Mesenteric fat pad (tissue), 1 donor: ENCODE measurements around the gene BTAF1. TPM values are rescaled to one million over a fixed set of nuclear protein-coding genes. Genes with fewer than 3 reads are reported as not detected.
"Not testable (repeated sequence)": the region's sequence is repeated elsewhere in the genome, so short reads cannot be mapped to it uniquely, and the experiment has no call there.

ENCODE experiments used
- DNase-seq: peaks from one replicate; pipeline ENCODE4 v3.0.0-alpha.2; 2020; ENCODE audit warnings: low spot score
- total RNA-seq: library from RNA; stranded (reverse); fragmentation: NEBNext Ultra II Directional; extraction: Animal tissue kit (Norgen Biotek cat#: 25700); gene quantifications from one replicate; pipeline ENCODE4 v1.2.1, GENCODE V29; 2021
- donor health status: DM: yes; HTN: yes; CAD: no.

BTAF1 gene
- total RNA-seq, 1 donor from 2014 or later, result 30.9 TPM

DNA sequence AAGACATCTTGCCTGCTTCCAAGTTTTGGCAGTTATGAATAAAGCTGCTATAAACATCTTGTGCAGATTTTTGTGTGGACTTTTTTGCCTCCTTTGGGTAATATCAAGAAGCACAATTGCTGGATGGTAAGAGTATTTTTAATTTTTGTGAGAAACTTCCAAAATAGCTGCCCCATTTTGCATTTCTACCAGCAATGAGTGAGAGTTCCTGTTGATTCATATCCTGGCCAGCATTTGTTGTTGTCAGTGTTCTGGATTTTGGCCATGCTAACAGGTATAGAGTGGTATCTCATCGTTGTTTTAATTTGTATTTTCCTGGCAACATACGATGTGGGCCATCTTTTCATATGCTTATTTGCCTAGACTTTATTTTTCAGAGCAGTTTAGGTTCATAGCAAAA lies 53.9 kb downstream of the BTAF1 start:
- no peak for DNase-seq

DNA sequence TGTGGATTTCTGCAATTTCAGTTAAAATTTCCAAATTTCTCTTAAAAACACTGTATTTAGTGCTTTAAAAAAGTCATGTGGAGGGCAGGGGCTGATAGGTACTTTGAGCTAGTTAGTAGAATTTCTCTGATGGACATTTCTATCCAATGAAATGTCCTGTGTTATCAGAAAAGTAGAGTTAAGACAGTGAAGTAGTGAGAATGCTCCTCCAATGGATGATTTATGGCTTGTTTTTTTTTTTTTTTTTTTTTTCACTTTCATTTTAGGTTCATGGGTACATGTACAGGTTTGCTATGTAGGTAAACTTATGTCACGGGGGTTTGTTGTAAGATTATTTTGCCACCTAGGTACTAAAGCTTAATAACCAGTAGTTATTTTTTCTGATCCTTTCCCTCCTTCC lies 55.0 kb downstream of the BTAF1 start:
- no peak for DNase-seq

DNA sequence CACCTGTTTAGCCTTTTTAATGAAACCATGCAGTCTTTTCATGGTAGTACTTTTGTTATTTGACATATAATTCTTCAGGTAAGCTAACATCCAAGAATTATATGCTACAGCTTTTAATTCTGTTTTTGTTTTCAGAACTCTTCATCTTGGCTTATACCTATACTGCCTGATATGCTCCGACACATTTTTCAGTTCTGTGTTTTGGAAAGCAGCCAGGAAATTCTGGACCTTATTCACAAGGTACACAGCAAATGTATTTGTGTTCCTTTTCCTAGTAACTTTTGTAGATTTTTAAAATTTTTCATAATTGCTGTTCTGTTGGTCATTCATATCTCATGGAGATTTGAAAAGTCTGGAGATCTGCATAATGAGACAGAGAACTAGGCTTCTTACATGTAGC lies 56.7 kb downstream of the BTAF1 start:
- no peak for DNase-seq

DNA sequence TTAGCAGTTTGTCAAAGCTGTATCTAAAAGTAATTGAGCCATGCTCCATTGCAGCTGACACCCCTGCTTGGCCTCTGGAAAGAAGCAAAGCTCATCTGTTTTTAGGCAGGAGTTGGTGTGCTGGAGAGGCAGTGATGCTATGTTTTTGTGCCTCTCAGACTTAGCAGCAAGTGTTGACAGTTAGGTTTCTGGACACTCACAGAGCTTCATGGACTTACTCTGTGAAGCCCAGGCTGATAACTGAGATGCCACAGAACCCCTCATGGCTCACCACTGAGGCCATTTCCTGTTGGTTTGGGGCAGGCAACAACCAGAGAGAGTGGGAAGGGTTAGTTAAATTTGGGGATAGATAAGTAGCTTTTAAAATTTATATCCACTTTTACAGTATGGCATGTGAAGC lies 59.8 kb downstream of the BTAF1 start:
- no peak for DNase-seq

DNA sequence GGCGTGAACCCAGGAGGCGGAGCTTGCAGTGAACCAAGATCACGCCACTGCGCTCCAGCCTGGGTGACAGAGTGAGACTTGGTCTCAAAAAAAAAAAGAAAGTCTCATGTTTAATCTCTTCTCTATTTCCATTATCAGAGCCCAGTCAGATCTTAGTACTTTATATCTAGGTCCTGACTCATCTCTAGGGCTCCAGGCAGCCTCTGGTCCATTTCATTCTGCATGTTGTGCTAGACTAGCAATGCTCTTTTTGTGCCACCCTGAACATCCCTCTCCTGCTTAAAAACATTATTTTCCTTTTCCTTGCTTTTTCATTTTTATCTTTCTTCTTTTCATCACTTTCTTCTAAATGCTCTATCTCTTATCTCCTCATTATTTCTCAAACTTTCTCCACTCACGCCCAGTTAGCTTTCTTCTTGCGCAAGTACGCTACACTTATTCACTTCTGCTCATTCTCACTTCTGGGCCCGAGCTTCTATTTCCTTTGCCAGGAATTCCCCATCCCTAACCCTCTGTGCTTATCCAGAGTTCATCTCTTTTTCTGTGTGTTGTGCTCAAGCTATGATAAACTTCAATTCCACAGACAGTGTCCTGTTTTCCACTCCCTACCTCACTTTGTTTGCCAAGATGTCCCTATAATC lies 63.9 kb downstream of the BTAF1 start:
- no peak for DNase-seq

DNA sequence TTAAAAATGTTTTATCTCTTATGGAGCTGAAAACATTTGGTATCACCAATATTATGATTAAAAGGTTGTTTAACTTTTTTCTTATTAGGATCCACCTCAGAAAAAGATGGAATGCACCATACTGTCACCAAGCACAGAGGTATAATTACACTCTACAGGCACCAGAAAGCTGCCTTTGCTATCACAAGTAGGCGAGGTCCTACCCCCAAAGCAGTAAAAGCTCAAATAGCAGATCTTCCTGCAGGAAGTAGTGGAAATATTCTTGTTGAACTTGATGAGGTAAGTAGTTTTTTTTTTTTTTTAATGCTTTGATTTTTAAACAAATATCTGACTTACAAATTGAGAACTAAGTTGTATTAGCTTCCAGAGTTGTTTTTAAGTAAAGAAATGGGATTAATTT lies 68.5 kb downstream of the BTAF1 start:
- no peak for DNase-seq

DNA sequence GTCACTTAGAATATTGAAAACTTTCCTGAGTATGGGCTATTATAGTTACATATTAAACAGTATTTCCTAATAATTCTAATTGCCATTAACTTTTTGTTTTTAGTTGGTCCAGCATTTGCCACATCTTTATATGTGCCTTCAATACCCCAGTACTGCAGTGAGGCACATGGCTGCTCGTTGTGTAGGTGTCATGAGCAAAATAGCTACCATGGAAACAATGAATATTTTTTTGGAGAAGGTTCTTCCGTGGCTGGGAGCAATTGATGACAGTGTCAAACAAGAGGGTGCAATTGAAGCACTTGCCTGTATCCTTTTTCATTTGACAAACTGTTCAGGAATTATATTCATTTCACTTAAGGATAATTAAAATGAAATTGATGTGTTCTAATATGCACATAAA lies 72.7 kb downstream of the BTAF1 start:
- no peak for DNase-seq

DNA sequence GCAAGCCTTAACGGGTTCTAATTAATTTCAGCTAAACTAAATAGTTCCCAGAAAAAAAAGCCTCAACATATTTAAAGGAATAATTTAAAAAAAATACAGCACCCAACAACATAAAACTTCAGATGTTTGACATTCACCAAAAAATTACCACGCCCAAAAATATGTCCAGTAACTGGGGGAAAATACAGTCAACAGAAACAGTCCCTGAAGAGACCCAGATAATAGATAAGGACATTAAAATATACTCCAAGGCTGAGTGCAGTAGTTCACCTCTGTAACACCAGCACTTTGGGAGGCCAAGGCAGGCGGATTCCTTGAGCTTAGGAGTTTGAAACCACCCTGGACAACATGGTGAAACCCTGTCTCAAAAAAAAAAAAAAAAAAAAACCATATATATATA lies 78.0 kb downstream of the BTAF1 start:
- no peak for DNase-seq

DNA sequence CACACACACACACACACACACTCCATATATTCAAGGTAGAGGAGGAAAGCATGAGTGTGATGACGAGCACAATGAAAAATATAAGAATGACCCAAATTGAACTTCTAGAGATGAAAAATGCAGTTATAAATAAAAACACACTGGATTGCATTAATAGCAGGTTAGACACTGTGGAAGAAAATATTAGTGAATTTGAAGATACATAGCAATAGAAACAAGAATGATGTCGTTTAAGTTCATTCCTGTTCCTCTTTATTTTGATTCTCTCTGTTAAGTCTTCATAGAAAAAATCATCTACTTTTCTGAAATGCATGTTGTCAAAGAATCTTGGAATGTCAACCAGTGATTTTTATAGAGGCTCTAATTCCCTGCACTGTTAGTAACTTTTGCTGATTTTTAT lies 78.4 kb downstream of the BTAF1 start:
- DNase-seq, result no peak

DNA sequence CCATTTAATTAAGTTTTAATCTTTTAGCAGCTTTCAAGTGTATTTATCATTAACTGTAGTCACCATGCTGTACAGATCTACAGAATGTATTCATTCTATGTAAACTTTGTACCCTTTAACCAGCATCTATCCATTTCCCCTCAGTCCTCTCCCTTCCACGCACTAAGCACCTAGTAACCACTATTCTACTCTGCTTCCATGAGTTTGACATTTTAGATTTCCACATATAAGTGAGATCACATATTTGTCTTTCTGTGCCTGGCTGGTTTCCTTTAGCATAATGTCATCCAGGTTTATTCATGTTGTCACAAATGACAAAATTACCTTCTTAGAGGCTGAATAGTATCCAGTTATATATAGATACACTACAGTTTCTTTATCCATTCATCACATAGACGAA lies 79.7 kb downstream of the BTAF1 start:
- no peak for DNase-seq

DNA sequence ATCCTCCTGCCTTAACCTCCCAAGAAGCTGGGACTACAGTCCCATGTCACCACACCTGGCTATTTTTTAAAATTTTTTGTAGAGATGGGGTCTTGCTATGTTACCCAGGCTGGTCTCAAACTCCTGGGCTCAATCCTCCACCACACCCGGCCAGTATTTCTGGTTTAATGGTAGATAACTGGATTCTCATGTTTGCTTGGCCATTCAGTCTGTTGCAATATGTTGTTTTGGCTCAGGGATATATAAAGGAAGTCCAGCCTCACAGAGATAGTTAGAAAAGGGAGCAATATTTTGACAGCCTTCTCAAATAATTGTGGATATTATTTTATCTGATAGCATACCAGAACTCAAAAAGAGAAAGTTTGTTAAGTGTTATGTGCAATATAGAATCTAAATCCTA lies 82.4 kb downstream of the BTAF1 start:
- DNase-seq, result no peak

DNA sequence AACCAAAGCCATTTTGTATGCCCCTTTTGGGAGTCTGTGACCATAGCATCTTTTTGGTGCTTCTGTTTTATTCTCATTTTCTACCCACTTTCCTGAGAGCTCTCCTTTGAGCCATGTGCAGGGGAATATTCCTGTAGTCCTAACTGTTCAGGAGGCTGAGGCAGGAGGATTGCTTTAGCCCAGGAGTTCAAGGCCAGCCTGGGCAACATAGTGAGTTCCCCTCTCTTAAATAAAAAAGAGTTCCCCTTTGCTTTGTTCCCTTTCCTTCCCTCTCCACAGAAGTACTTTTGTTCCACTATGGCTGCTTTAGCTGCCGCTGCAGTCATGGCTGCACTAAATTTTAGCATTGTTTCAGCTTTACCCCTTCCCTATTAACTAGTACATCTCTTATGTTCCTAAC lies 85.9 kb downstream of the BTAF1 start:
- no peak for DNase-seq

DNA sequence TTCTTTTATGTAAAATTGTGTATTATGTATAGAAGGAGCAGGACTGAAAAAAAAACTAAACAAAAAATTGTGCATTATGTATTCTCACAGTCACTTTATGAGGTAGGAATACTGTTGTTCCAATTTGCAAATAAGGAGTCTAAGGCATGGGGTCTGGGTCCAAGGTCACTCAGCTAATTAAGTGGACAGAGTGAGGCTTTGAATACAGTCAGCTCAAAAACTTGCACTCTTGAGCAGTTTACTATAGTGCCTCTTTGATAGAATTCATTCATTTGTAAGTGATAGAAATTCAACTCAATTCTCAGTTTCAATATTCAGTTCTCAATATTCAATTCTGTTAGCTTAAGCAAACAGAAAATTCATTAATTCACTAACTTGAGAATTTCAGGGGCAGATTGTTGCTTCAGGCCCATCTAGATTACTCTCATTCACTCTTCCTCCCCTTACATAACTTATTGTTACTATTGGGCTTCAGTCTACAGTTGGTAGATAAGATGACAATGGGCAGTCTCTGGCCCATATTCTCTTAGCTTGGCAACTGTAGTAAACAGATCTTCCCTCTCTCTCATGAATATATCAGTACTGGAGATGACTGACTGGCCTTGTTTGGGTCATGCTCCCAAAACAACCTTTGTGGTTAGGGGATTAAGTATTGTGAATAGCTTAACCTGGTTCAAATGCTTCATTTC lies 86.6 kb downstream of the BTAF1 start:
- DNase-seq, result no peak

DNA sequence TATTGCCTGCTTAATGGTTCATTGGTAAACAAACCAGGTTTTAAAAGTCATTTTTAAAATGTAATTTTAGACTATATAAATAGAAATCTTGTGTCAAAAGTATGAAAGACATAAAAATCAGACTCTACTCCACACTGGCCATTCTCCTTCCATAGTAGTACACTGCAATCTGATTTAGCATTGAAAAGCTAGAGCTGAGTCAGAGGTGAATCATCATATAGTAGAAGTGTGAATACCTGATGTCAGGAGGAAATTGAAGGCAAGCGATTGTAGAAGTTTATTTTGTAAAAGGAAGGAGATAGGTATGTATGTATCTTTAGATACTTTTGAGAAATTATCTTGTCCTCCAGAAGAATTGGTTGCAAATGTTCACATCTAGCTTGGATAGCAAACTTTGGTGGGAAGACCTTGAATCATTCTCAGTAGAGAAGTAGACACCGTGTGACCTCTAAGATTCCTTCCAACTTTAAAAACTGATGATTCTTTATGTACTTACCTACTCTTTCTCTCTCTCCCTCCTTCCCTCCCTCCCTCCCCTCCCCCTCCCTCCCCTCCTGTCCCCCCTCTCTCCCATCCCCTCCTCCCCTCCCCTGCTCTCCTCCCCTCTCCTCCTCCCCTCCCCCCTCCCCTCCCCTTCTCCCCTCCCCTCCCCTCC lies 88.1 kb downstream of the BTAF1 start:
- no peak for DNase-seq

DNA sequence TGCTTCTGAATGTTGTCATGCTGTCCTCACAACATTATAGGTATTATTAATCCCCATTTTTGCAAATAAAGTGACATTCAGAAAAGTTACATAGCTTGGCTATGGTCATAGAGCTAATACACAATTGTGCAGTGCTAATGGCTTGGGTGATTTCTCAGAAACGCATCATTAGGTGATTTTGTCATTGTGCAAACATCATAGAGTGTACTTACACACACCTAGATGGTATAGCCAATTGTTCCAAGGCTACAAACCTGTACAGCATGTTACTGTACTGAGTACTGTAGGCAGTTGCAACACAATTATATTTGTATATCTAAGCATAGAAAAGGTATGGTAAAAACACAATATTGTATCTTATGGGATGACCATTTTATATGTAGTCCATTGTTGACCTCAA lies 91.0 kb downstream of the BTAF1 start:
- no peak for DNase-seq

DNA sequence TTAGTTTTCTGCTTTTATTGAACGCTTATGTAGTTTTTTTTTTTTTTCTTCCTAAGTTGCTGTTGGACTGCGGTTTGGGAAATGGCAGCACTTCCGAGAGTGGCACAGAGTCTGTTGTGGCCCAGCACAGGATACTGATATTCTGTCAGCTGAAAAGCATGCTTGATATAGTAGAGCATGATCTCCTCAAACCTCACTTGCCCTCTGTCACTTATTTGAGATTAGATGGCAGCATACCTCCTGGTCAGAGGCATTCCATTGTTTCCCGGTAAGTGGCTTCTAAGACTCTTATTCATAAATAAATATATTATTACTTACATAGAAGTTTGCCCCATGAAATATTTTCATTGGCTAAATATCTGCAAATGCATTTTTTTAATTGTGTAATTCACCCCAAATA lies 101.1 kb downstream of the BTAF1 start:
- no peak for DNase-seq

DNA sequence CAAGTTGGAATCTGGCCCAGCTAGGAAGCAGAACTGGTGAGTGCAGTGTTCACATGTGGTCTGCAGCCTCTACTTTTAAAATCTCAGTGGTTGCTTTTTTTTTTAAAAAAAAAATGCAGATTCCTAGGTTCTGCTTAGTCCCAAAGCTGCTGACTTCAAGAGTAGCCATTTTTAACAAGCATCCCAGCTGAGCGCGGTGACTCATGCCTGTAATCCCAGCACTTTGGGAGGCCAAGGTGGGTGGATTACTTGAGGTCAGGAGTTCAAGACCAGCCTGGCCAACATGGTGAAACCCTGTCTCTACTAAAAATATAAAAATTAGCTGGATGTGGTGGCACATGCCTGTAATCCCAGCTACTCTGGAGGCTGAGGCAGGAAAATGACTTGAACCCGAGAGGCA lies 101.8 kb downstream of the BTAF1 start:
- DNase-seq, result not testable (repeated sequence)

DNA sequence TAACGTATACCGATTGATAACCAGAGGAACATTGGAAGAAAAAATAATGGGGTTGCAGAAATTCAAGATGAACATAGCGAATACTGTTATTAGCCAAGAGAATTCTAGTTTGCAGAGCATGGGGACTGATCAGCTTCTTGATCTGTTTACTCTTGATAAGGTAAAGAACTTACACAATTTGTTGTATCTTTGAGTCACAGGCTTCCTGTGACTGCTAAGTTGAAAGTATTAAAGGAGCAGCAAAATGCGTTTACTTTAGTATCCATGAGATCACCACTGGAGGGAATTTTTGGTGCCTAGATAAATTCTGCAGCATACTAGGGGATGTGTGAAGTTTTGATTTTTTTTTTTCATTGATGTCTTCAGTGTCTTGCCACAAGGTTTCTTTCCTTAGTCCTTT lies 103.6 kb downstream of the BTAF1 start:
- DNase-seq, result no peak

DNA sequence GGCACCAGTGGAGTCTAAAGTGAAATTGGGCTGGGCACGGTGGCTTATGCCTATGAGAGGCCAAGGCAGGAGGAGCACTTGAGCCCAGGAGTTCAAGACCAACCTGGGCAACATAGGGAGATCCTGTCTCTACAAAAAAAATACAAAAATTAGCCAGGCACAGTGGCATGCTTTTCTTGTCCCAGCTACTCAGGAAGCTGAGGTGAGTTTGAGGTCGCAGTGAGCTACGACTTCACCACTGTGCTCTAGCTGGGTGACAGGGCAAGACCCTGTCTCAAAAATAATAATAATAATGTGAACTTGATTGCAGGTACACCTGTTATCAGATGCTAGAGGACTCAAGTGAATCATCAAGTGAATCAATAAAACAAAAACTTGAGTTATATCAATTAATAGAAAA lies 108.0 kb downstream of the BTAF1 start:
- DNase-seq, result no peak

DNA sequence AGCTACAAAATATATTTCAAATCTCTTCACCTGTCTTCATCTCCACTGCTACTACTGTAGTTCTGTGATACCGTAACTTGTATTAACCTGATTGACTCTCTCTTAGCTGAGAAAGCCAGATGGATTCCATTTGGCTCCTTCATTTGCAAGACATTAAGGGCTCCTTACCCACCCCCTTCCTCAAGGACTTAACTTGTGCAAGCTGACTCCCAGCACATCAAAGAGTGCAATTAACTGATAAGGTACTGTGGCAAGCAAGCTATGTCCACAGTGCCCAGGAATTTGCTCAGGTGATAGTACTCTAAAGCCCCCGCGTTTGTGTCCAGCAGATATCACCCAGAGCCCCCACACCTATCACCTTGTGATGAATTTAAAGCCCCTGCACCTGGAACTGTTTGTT lies 109.5 kb downstream of the BTAF1 start:
- not testable (repeated sequence) for DNase-seq

DNA sequence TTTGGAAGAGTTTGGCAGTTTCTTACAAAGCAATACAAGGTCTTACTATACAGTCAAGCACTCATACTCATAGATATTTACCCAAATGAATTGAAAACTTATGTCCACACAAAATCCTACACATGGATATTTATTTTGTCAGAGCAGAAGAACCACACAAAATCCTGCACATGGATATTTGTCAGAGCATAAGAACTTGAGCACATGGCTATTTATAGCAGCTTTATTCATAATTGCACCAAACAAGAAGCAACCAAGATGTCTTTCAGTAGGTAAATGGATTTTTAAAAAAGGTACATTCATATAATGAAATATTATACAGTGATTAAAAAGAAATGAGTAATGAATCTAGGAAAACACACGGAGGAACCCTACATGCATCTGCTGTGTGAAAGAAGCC lies 115.4 kb downstream of the BTAF1 start:
- DNase-seq, result no peak

DNA sequence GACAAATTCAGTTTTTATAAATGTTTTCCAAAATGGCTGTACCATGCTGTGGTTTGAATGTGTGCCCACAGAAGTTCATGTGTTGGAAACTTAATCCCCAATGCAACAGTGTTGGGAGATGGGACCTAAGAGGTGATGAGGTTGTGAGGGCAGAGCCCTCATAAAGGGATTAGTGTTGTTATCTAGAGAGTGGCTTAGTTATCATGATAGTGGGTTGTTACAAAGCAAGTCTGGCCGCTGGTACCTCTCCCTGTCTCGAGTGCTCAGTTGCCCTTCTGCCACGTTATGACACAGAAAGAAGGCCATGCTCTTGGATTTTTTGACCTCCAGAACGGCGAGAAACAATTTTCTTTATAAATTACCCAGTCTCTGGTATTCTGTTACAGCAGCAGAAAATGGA lies 119.0 kb downstream of the BTAF1 start:
- DNase-seq, result no peak

DNA sequence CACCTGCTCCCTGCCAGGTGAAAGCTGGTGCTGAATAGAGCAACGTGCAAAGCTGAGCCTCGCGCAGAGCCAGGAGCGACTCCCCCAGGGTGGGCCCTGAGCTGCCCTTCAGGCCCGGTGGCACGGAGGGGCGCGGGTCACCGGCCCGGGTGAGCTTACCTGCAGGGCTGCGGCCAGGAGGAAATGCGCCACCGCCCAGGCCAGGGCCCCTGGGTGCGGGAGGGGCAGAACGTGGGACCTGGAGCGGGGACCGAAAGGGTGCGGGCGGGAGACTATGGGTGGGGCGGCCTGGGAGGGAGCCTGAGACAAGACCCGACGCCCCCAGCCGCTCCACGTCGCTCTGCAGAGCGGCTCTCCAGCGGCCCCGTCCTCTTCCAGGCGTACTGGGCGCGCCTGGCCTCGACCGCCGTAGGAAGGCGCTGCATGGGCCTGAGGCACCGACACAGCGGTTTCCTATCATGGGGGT lies 122.1 kb downstream of the BTAF1 start:
- DNase-seq, result no peak
